Aorta (tissue), 5 donors: ENCODE results near the gene SMIM45.

Experiments used
- ATAC-seq: fragments of 200-7000 bp; cut with Tn5 transposase; one replicate; pipeline ENCODE4 v1.9.1; 2022; ENCODE audit warnings: moderate library complexity; ENCODE audit not compliant: low FRiP score
- DNase-seq, 2 donors: peaks; one replicate each; pipeline ENCODE4 v3.0.0-alpha.2; 2020
- H3K27ac ChIP-seq, 2 donors: one replicate each; pipeline ENCODE4 v1.5.1; 2013; ENCODE audit warnings: low read length in 2 of 2, mild to moderate bottlenecking in 2 of 2, moderate library complexity in 2 of 2, control low read depth in 1 of 2, inconsistent platforms in 1 of 2, low read depth in 1 of 2
- H3K27me3 ChIP-seq, 2 donors: one replicate each; pipeline ENCODE4 v1.6.1; 2013; ENCODE audit warnings: control low read depth in 1 of 2, low read length in 1 of 2, mild to moderate bottlenecking in 1 of 2, moderate library complexity in 1 of 2; ENCODE audit not compliant: insufficient read depth in 2 of 2, control insufficient read depth in 1 of 2
- H3K36me3 ChIP-seq, 2 donors: one replicate each; pipeline ENCODE4 v1.6.1; 2013; ENCODE audit warnings: control low read depth in 1 of 2, low read length in 1 of 2, mild to moderate bottlenecking in 1 of 2; ENCODE audit not compliant: insufficient read depth in 2 of 2, control insufficient read depth in 1 of 2
- H3K4me1 ChIP-seq, 2 donors: one replicate each; pipeline ENCODE4 v1.6.1; 2013; ENCODE audit warnings: low read length in 2 of 2, control low read depth in 1 of 2, mild to moderate bottlenecking in 1 of 2, moderate library complexity in 1 of 2; ENCODE audit not compliant: insufficient read depth in 2 of 2, control insufficient read depth in 1 of 2
- H3K4me3 ChIP-seq, 2 donors: one replicate each; pipeline ENCODE4 v1.5.1; 2013; ENCODE audit warnings: low read length in 2 of 2, control low read depth in 1 of 2, mild to moderate bottlenecking in 1 of 2
- H3K9me3 ChIP-seq: one replicate; pipeline ENCODE4 v1.6.1; 2013; ENCODE audit warnings: mild to moderate bottlenecking, low read length; ENCODE audit not compliant: control insufficient read depth
- WGBS, 2 donors: extraction: QIAGEN DNeasy Blood & Tissue Kit; methylation state at CpG; one replicate each; pipeline ENCODE4 v1.1.7; 2013; 5-methylcytosine and 5-hydroxymethylcytosine counted together
- intact Hi-C, 2 donors: fragments of 100-400 bp; cut with DNase I; formaldehyde crosslinking; loops; one replicate each; pipeline versions ENCODE4 v1.14.2 to v1.15.0; 2022
- donor health status: healthy with polysubstance abuse.
- donor health status: Bipolar disorder and iron deficiency.
- donor health status: DM: no; HTN: no; CAD: no.
- donor health status: DM: no; HTN: no; CAD: no.
- donor health status: DM: yes; HTN: yes; CAD: no.

SMIM45 gene

DNA sequence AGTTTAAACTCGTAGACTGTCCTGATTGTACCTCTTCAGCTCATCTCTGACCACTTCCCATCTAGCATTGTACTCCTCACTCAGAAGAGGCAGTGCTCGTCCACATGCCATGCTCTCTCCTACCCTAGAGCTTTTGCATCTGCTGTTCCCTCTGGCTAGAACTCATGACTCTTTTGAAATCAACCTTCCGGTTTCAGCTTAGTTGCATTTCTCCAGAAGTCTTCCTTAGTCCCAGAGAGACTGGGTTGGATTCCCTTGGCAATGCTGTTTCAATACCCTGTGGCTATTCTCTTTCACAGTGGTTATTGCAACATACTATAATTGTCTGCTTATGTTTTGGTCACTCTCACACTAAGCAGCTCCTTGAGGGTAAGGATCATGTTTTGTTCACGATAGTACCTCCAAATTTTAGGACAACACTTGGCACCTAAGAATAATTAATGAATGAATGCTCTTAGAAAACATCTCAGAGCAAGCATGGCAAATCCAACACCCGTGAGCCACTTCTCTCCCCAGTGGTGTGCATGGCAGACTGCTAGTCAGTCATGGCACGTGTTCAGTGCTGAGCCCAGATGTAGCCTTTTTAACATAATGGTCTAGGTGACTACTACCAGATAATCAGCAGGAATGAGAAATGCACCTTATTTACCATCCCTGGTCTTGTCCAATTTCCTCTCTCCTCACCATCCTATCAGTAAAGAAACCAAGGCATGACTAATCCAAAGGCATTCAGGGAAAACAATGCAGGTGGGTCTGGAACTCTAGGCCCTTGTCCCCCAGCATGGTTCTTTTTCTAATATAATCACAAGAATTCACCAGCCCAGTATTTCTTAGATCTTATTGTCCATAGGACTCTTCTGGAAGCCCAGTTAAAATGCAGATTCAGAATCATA, 31.8 kb downstream of the SMIM45 start:
- WGBS, 2 donors, result 73 to 78% methylated on average over 6 of the region's 6 CpGs
- H3K27ac ChIP-seq, result no peak overlapping the region
- no peaks in the 10 kb centered on the region for H3K4me1 ChIP-seq
- no peaks in the 10 kb centered on the region for H3K9me3 ChIP-seq
- no peak for ATAC-seq
- H3K36me3 ChIP-seq, result no peaks in the 10 kb centered on the region
- no peak overlapping the region for H3K4me3 ChIP-seq
- no peaks in the 10 kb centered on the region for H3K27me3 ChIP-seq
- intact Hi-C loops, result no loop called here
- peak in 1 of 2 donors; percentile 22 for DNase-seq

DNA sequence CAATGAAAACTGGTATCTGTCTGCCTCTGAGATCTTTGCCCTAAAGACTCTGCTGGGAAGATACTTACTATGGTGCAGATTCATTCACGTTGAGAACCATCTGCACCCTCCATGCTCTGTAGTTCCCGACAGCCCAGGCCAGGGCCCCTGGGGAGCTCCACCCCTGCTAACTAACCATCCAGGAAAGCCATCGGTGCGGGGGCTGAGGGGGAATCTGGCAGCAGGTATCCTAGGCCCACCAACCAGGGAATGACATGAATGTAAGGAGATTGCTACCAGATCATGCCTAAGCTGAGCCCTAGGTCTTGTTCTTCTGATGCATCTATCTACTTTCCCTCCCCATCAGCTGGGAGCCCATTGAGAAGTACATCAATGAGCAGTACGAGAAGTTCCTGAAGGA, 35.3 kb downstream of the SMIM45 start:
- intact Hi-C loops, result no loop called here
- DNase-seq (peak; percentile 17 to 25), ATAC-seq (no peak)
- Histone ChIP-seq H3K27ac (no peak overlapping the region), H3K4me3 (no peak overlapping the region), H3K4me1 (no peaks in the 10 kb centered on the region), H3K36me3 (no peaks in the 10 kb centered on the region), H3K9me3 (no peaks in the 10 kb centered on the region), H3K27me3 (no peaks in the 10 kb centered on the region)
- 88 to 93% methylated on average over 5 of the region's 5 CpGs for WGBS, 2 donors

DNA sequence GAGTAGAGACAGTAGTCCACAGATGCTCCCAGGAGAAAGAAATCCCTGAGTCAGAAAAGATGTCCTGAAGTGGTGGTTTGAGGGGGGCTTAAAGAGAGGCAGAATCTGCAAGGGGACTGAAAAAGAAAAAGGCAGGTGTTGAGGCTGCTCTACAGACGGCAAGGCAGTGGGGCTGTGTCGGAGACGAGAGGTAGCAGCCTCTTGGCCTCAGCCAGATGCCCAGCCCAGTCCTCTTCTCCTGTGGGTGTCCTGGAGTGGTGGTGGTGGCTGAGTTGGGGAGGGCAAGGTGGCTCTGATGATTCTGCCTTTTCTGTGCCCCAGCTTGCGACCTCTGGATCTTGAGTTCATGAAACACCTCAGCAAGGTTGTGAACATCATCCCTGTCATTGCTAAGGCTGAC, 37.3 kb downstream of the SMIM45 start:
- Histone ChIP-seq H3K4me1 (no peaks in the 10 kb centered on the region), H3K27me3 (no peaks in the 10 kb centered on the region), H3K27ac (no peak overlapping the region), H3K4me3 (no peak overlapping the region), H3K36me3 (no peaks in the 10 kb centered on the region), H3K9me3 (no peaks in the 10 kb centered on the region)
- ATAC-seq (no peak), DNase-seq (peak; percentile 39 to 48)
- WGBS, 2 donors, result 75 to 87% methylated on average over 4 of the region's 4 CpGs
- intact Hi-C loops, result loop anchor here in 1 of 2 donors (2.0 kb wide), 1 partner anchor 54 kb away; no protein-coding TSS in a partner anchor

DNA sequence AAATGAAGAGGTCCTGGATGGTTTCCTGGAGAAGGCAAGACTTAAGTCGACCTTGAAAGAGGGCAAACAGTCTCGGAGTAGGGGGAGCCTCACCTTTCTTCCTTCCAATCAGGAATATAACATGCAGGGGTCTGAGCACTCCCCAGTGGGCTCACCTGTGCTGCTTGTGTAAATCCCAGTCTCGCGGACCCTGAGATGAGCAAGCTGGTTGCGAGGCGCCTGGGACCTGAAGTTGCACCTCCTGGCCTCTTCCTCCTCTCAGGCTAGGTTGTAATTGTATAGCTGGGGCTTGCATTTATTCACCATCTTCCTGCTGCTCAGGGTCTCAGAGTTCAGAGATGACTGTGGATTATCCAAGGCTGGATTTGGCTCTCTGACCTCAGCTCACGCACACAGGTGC, 39.2 kb downstream of the SMIM45 start:
- H3K9me3 ChIP-seq, result no peaks in the 10 kb centered on the region
- ATAC-seq, result no peak
- no peak overlapping the region for H3K4me3 ChIP-seq
- WGBS, 2 donors, result 92 to 94% methylated on average over 7 of the region's 7 CpGs
- peak in 1 of 2 donors; percentile 6 for DNase-seq
- no peaks in the 10 kb centered on the region for H3K4me1 ChIP-seq
- intact Hi-C loops, result no loop called here
- H3K27me3 ChIP-seq, result no peaks in the 10 kb centered on the region
- no peaks in the 10 kb centered on the region for H3K36me3 ChIP-seq
- no peak overlapping the region for H3K27ac ChIP-seq

DNA sequence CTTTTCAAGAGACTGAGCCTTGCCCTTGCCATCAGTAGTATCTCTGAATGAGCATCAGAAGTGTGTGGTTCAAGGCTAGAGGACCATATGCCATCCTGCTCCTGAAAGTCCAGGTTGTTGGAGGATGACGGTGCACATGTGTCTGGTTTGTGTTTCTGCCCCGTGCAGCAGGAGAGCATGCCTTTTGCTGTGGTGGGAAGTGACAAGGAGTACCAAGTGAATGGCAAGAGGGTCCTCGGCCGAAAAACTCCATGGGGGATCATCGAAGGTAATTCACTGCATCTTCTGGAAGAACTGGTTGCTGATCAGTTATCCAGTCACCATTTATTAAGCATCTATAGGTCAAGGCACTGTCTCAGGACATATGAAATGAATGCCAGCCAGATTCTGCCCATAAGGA, 40.5 kb downstream of the SMIM45 start:
- ATAC-seq (no peak), DNase-seq (peak in 1 of 2 donors; percentile 32)
- no peaks in the 10 kb centered on the region for H3K4me1 ChIP-seq
- intact Hi-C loops, result no loop called here
- no peaks in the 10 kb centered on the region for H3K27me3 ChIP-seq
- no peaks in the 10 kb centered on the region for H3K36me3 ChIP-seq
- H3K4me3 ChIP-seq, result no peak overlapping the region
- H3K27ac ChIP-seq, result no peak overlapping the region
- H3K9me3 ChIP-seq, result no peaks in the 10 kb centered on the region
- WGBS, 2 donors, result 90 to 96% methylated on average over 5 of the region's 5 CpGs

DNA sequence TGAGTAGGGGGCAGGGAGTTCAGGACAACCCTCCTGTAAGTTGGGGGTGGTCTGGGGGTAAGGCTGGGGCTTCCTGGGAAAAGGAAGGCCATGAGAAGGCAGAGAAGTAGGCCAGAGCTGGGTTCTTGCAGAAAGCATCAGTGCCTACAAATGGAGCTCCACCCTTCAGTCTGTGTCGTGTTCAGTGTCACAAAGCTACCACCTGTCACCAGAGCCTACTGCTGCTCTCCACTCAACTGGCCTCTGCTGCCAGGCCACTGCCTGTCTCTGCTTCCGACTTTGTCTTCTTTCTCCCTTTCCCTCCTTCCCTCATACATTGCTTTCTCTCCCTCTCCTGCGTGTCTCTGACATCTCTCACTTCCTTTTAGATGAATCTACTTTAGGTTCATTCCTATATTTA, 43.3 kb downstream of the SMIM45 start:
- no peaks in the 10 kb centered on the region for H3K36me3 ChIP-seq
- H3K9me3 ChIP-seq, result no peaks in the 10 kb centered on the region
- no peak overlapping the region for H3K27ac ChIP-seq
- H3K4me1 ChIP-seq, result no peaks in the 10 kb centered on the region
- H3K27me3 ChIP-seq, result no peaks in the 10 kb centered on the region
- intact Hi-C loops, result no loop called here
- no peak for ATAC-seq
- no peak overlapping the region for H3K4me3 ChIP-seq
- 53 to 58% methylated on average over 3 of the region's 3 CpGs for WGBS, 2 donors
- peak in 1 of 2 donors; percentile 5 for DNase-seq

DNA sequence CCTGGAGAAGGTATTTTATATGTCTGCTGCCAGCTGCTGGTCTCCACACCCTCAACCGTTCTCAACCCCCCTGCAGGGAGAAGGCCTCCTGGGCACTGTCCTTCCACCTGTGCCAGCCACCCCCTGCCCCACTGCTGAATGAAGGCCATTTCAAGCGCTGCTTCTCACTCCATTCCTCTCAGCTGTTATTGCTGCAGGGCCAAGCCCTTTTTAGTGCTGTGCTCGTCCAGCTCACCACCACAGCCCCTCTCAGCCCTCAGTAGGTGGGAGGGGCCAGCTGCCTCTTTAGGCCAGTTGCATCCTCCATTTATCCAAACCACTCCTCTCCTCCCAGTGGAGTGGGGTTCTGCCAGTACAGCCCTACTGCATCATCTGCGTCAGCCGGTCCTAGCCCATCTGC, 44.9 kb downstream of the SMIM45 start:
- H3K27ac ChIP-seq, result no peak overlapping the region
- no peaks in the 10 kb centered on the region for H3K36me3 ChIP-seq
- intact Hi-C loops, result no loop called here
- no peaks in the 10 kb centered on the region for H3K27me3 ChIP-seq
- 74 to 78% methylated on average over 5 of the region's 5 CpGs for WGBS, 2 donors
- H3K4me3 ChIP-seq, result no peak overlapping the region
- no peaks in the 10 kb centered on the region for H3K4me1 ChIP-seq
- ATAC-seq (no peak), DNase-seq (peak in 1 of 2 donors; percentile 56)
- peaks cover 2% of the 10 kb centered on the region for H3K9me3 ChIP-seq

DNA sequence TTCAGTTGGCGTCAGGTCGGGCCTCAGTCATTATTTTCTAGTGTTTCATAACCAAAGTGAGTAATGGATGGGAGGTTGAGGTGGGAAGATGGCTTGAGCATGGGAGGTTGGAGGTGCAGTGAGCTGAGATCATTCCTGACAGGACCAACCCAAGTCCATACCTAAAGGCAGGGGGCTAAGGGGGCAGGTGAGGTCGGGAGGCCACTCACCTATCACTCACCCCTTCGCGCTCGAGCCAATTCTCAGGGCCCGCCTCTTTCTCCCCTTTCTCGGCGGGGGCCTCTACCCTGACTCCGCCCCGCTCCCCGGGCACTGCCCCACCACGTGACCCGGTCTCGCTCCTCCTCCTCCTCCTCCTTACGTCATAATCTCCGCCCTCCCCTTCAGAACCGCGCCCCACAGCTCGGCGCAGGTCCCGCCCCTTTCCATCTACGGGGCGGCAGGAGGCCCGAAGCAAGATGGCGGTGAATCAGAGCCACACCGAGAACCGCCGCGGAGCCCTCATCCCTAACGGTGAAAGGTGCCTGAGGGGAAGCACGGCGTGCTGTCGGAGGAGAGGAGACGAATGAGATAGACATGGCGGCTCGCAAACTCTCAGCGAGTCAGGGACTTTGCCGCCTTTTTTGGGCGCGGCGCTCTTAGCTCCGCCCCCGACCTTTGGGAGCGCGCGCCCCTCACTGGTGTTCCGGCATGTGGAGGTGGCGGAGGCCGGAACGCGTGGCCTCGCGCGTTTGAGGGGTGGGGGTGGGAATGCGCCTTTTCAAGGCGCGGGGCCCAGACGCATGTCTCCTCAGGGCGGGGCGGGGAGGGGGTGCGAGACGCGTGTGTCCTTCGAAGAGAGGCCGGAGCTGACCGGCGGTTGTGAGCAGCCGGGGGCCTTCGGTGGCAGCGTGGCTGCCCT, 46.7 kb downstream of the SMIM45 start, which contains the start of gene WBP2NL:
TSS of gene WBP2NL (plus strand) at position 428 of the 901 bp plus-strand sequence. CDS start at position 459, 31 bp downstream.
- no peaks in the 10 kb centered on the region for H3K36me3 ChIP-seq
- H3K9me3 ChIP-seq, result peaks cover 2% of the 10 kb centered on the region
- no peaks in the 10 kb centered on the region for H3K27me3 ChIP-seq
- no peak within 1 kb of the TSS for H3K27ac ChIP-seq
- H3K4me1 ChIP-seq, result no peaks in the 10 kb centered on the region
- DNase-seq (peak; percentile 91 to 92), ATAC-seq (peak; percentile 93)
- WGBS, 2 donors, result 36% methylated on average over 68 to 71 of the region's 71 CpGs
- intact Hi-C loops, result no loop called here
- H3K4me3 ChIP-seq, result peak within 1 kb of the TSS in 1 of 2 donors; percentile 6
